Central memory CD8-positive, alpha-beta T cell (primary cell): ENCODE data around the gene ANKLE2.
"Not testable (repeated sequence)": the region's sequence is repeated elsewhere in the genome, so short reads cannot be mapped to it uniquely, and the experiment has no call there.

ENCODE experiments used
- ATAC-seq: fragments of 150-1000 bp; cut with Tn5 transposase; replicated peaks from 2 replicates; pipeline ENCODE4 v1.10.0; 2022; ENCODE audit warnings: mild to moderate bottlenecking, moderate FRiP score, moderate number of reproducible peaks; ENCODE audit not compliant: poor library complexity, severe bottlenecking; ENCODE audit errors: extremely low read depth
- DNase-seq, 2 donors: peaks; one replicate each; pipeline ENCODE4 v3.0.0; 2021; ENCODE audit warnings: low spot score in 2 of 2
- H3K27ac Mint-ChIP-seq: one replicate; pipeline ENCODE4 v1.8.0; 2022; ENCODE audit warnings: low read depth, mild to moderate bottlenecking, moderate library complexity, mixed read lengths
- H3K27me3 Mint-ChIP-seq: one replicate; pipeline ENCODE4 v1.8.0; 2022; ENCODE audit warnings: mixed read lengths
- H3K36me3 Mint-ChIP-seq: one replicate; pipeline ENCODE4 v1.8.0; 2022; ENCODE audit warnings: mild to moderate bottlenecking, moderate library complexity, mixed read lengths; ENCODE audit not compliant: insufficient read depth
- H3K4me1 Mint-ChIP-seq: one replicate; pipeline ENCODE4 v1.8.0; 2022; ENCODE audit warnings: mixed read lengths
- H3K4me3 Mint-ChIP-seq: one replicate; pipeline ENCODE4 v1.8.0; 2022; ENCODE audit warnings: mild to moderate bottlenecking, moderate library complexity, mixed read lengths
- H3K9me3 Mint-ChIP-seq: one replicate; pipeline ENCODE4 v1.8.0; 2022; ENCODE audit warnings: mixed read lengths

The ANKLE2 gene

GRCh38 chr12:132754160-132754932 lies 7.3 kb downstream of the ANKLE2 start:
- Mint-ChIP-seq H3K27me3 (no peaks in the 10 kb centered on the region), H3K9me3 (no peaks in the 10 kb centered on the region), H3K4me3 (no peak overlapping the region), H3K4me1 (no peaks in the 10 kb centered on the region), H3K36me3 (peaks cover 53% of the 10 kb centered on the region), H3K27ac (no peak overlapping the region)
- ATAC-seq, result no peak
- no peak for DNase-seq

GRCh38 chr12:132753670-132754069 lies 8.0 kb downstream of the ANKLE2 start:
- DNase-seq, H3K27me3 Mint-ChIP-seq, H3K4me3 Mint-ChIP-seq, H3K9me3 Mint-ChIP-seq, ATAC-seq, H3K27ac Mint-ChIP-seq, H3K4me1 Mint-ChIP-seq: not testable (repeated sequence)
- peaks cover 58% of the 10 kb centered on the region for H3K36me3 Mint-ChIP-seq

- H3K4me1 Mint-ChIP-seq, result peaks cover 8% of the 10 kb centered on the region
- peaks cover 57% of the 10 kb centered on the region for H3K36me3 Mint-ChIP-seq
- DNase-seq (no peak), ATAC-seq (no peak)
- H3K9me3 Mint-ChIP-seq, result no peaks in the 10 kb centered on the region
- no peak overlapping the region for H3K4me3 Mint-ChIP-seq
- no peaks in the 10 kb centered on the region for H3K27me3 Mint-ChIP-seq
- no peak overlapping the region for H3K27ac Mint-ChIP-seq
These were observed 13.3 kb downstream of the ANKLE2 start for GRCh38 chr12:132748319-132748718.

GRCh38 chr12:132747896-132748295 lies 13.7 kb downstream of the ANKLE2 start:
- no peaks in the 10 kb centered on the region for H3K27me3 Mint-ChIP-seq
- DNase-seq, result no peak
- no peaks in the 10 kb centered on the region for H3K9me3 Mint-ChIP-seq
- H3K4me1 Mint-ChIP-seq, result peaks cover 12% of the 10 kb centered on the region
- H3K27ac Mint-ChIP-seq, result no peak overlapping the region
- ATAC-seq, result no peak
- peaks cover 56% of the 10 kb centered on the region for H3K36me3 Mint-ChIP-seq
- no peak overlapping the region for H3K4me3 Mint-ChIP-seq

- Mint-ChIP-seq H3K27ac (peak overlapping the region; percentile 57), H3K9me3 (no peaks in the 10 kb centered on the region), H3K27me3 (no peaks in the 10 kb centered on the region), H3K4me3 (no peak overlapping the region), H3K36me3 (peaks cover 55% of the 10 kb centered on the region), H3K4me1 (peaks cover 17% of the 10 kb centered on the region)
- ATAC-seq, result no peak
- DNase-seq, result no peak
These were observed 14.2 kb downstream of the ANKLE2 start for GRCh38 chr12:132747395-132747794.

GRCh38 chr12:132746613-132747012 lies 15.0 kb downstream of the ANKLE2 start:
- no peaks in the 10 kb centered on the region for H3K9me3 Mint-ChIP-seq
- H3K4me3 Mint-ChIP-seq, result no peak overlapping the region
- peaks cover 56% of the 10 kb centered on the region for H3K36me3 Mint-ChIP-seq
- DNase-seq (no peak), ATAC-seq (no peak)
- peaks cover 18% of the 10 kb centered on the region for H3K4me1 Mint-ChIP-seq
- no peaks in the 10 kb centered on the region for H3K27me3 Mint-ChIP-seq
- no peak overlapping the region for H3K27ac Mint-ChIP-seq

- Mint-ChIP-seq H3K4me1 (peaks cover 18% of the 10 kb centered on the region), H3K9me3 (no peaks in the 10 kb centered on the region), H3K4me3 (no peak overlapping the region), H3K27me3 (no peaks in the 10 kb centered on the region), H3K27ac (peak overlapping the region; percentile 20), H3K36me3 (peaks cover 58% of the 10 kb centered on the region)
- ATAC-seq (no peak), DNase-seq (no peak)
These were observed 17.8 kb downstream of the ANKLE2 start for GRCh38 chr12:132743831-132744230.

GRCh38 chr12:132741620-132742019 lies 20.0 kb downstream of the ANKLE2 start:
- Mint-ChIP-seq H3K9me3 (no peaks in the 10 kb centered on the region), H3K4me3 (no peak overlapping the region), H3K27me3 (no peaks in the 10 kb centered on the region), H3K36me3 (peaks cover 64% of the 10 kb centered on the region), H3K27ac (no peak overlapping the region), H3K4me1 (peaks cover 23% of the 10 kb centered on the region)
- no peak for ATAC-seq
- DNase-seq, result no peak

GRCh38 chr12:132740652-132741051 lies 21.0 kb downstream of the ANKLE2 start:
- no peak for DNase-seq
- H3K36me3 Mint-ChIP-seq, result peaks cover 63% of the 10 kb centered on the region
- no peak overlapping the region for H3K4me3 Mint-ChIP-seq
- H3K27me3 Mint-ChIP-seq, result no peaks in the 10 kb centered on the region
- peaks cover 23% of the 10 kb centered on the region for H3K4me1 Mint-ChIP-seq
- ATAC-seq, result no peak
- no peaks in the 10 kb centered on the region for H3K9me3 Mint-ChIP-seq
- H3K27ac Mint-ChIP-seq, result peak overlapping the region; percentile 64

- no peak for ATAC-seq
- Mint-ChIP-seq H3K4me3 (no peak overlapping the region), H3K27ac (peak overlapping the region; percentile 64), H3K36me3 (peaks cover 65% of the 10 kb centered on the region), H3K4me1 (peaks cover 23% of the 10 kb centered on the region), H3K9me3 (no peaks in the 10 kb centered on the region), H3K27me3 (no peaks in the 10 kb centered on the region)
- DNase-seq, result no peak
These were observed 21.4 kb downstream of the ANKLE2 start for GRCh38 chr12:132740313-132740646.

- DNase-seq (no peak), ATAC-seq (no peak)
- H3K4me1 Mint-ChIP-seq, result peaks cover 23% of the 10 kb centered on the region
- no peaks in the 10 kb centered on the region for H3K9me3 Mint-ChIP-seq
- no peaks in the 10 kb centered on the region for H3K27me3 Mint-ChIP-seq
- H3K27ac Mint-ChIP-seq, result peak overlapping the region; percentile 64
- H3K4me3 Mint-ChIP-seq, result no peak overlapping the region
- H3K36me3 Mint-ChIP-seq, result peaks cover 70% of the 10 kb centered on the region
These were observed 21.9 kb downstream of the ANKLE2 start for GRCh38 chr12:132739600-132740312.

- Mint-ChIP-seq H3K27me3 (no peaks in the 10 kb centered on the region), H3K36me3 (peaks cover 66% of the 10 kb centered on the region)
These were observed 24.7 kb downstream of the ANKLE2 start for GRCh38 chr12:132736913-132737312.

GRCh38 chr12:132736378-132736777 lies 25.3 kb downstream of the ANKLE2 start:
- Mint-ChIP-seq H3K36me3 (peaks cover 64% of the 10 kb centered on the region), H3K4me1 (peaks cover 5% of the 10 kb centered on the region), H3K27ac (no peak overlapping the region), H3K9me3 (peaks cover 5% of the 10 kb centered on the region), H3K4me3 (no peak overlapping the region), H3K27me3 (no peaks in the 10 kb centered on the region)
- DNase-seq (no peak), ATAC-seq (no peak)

More at GRCh38 chr12:132736913-132737312, 24.7 kb downstream of the ANKLE2 start:
- H3K27ac Mint-ChIP-seq, result no peak overlapping the region
- peaks cover under 1% of the 10 kb centered on the region for H3K9me3 Mint-ChIP-seq
- DNase-seq (no peak), ATAC-seq (no peak)
- peaks cover 5% of the 10 kb centered on the region for H3K4me1 Mint-ChIP-seq
- no peak overlapping the region for H3K4me3 Mint-ChIP-seq
